Measurements from ENCODE around the gene RFESD. TPM values are rescaled to one million over a fixed set of nuclear protein-coding genes. Genes with fewer than 3 reads are reported as not detected.
A peak's percentile ranks its signal among the peaks of the same experiment; 100 is the strongest.

The RFESD gene
- total and polyA plus RNA-seq, 2 of the 13 experiments (the other 11 are each of a cell fraction or from before 2014, with no cell fraction given) = 1.1 to 2.2 TPM

DNA sequence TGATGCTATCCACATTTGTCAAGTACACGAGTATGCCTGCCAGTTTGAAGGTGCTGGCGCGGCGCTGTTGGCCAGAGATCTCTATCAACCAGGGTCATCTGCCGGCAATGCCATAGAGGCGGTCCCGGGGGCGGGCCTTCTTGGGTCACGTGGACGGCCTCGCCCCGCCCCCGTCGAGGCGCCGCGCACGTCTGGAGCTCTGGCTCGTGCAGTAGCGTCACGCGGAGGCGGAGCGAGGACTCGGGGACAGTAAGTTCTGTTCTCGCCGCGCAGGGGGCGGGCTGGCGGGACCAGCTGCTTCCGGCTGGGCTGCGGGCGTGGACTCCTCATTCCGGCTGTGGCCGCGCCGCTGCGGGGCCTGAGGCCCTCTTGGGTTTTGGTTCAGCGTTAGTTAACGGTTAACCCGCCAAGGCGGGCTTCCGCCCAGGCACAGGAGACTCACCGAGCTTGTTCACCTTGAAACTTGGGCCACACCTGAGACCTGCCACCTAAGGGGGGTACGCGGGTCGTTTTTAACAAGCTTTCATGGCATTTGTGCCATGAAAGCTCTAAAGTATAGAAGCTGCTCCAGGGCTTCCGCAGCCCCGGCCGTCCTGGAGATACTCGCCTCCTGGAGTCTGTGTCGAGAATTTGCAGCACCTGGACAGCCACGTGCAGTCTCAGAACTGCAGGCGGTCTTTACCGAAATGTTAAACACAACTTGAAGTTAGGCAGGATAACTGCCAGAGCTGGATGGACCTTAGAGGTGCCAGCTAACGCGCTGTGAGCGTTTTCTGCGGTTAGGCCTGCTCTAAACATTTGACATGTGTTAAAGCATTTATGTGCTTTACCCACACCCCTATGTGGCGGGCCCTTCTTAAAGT is at the start of gene RFESD (continued):
- TF ChIP-seq SALL2 (CRISPR knock-in tag; IDR thresholded peaks at IDR 0.05) (no peak; the same call in 1 of the 2 replicates), RFXANK (CRISPR knock-in tag; IDR thresholded peaks at IDR 0.05) (0 out of 2 replicates have a peak, but pooled peaks have one; percentile 76), ZFP41 (CRISPR knock-in tag; IDR thresholded peaks at IDR 0.05; ENCODE audit: borderline replicate concordance) (no peak; the same call in 1 of the 2 replicates), ZNF333 (CRISPR knock-in tag; IDR thresholded peaks at IDR 0.05; ENCODE audit: borderline replicate concordance) (peak; percentile 17; the same call in 1 of the 2 replicates), ZNF30 (CRISPR knock-in tag; IDR thresholded peaks at IDR 0.05) (0 out of 2 replicates have a peak, but pooled peaks have one; percentile 80), ZBTB1 (CRISPR knock-in tag; IDR thresholded peaks at IDR 0.05; ENCODE audit: borderline replicate concordance) (no peak), ADNP (CRISPR knock-in tag; IDR thresholded peaks at IDR 0.05) (no peak), NCOA1 (CRISPR knock-in tag; IDR thresholded peaks at IDR 0.05) (no peak), ZNF44 (CRISPR knock-in tag; IDR thresholded peaks at IDR 0.05) (no peak), ZFP36L2 (CRISPR knock-in tag; IDR thresholded peaks at IDR 0.05) (0 out of 2 replicates have a peak, but pooled peaks have one; percentile 53), RARG (CRISPR knock-in tag; IDR thresholded peaks at IDR 0.05; ENCODE audit: low read depth) (no peak), ZNF768 (CRISPR knock-in tag; IDR thresholded peaks at IDR 0.05) (no peak), TARDBP (CRISPR knock-in tag; IDR thresholded peaks at IDR 0.05) (peak; percentile 90)
- TF ChIP-seq, protein P1, sequence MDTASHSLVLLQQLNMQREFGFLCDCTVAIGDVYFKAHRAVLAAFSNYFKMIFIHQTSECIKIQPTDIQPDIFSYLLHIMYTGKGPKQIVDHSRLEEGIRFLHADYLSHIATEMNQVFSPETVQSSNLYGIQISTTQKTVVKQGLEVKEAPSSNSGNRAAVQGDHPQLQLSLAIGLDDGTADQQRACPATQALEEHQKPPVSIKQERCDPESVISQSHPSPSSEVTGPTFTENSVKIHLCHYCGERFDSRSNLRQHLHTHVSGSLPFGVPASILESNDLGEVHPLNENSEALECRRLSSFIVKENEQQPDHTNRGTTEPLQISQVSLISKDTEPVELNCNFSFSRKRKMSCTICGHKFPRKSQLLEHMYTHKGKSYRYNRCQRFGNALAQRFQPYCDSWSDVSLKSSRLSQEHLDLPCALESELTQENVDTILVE (CRISPR knock-in tag; IDR thresholded peaks at IDR 0.05) = no peak
- TF ChIP-seq, protein P2, sequence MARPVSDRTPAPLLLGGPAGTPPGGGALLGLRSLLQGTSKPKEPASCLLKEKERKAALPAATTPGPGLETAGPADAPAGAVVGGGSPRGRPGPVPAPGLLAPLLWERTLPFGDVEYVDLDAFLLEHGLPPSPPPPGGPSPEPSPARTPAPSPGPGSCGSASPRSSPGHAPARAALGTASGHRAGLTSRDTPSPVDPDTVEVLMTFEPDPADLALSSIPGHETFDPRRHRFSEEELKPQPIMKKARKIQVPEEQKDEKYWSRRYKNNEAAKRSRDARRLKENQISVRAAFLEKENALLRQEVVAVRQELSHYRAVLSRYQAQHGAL (CRISPR knock-in tag; IDR thresholded peaks at IDR 0.05; ENCODE audit: not compliant biosample characterization) = no peak
- TF ChIP-seq, protein P3, sequence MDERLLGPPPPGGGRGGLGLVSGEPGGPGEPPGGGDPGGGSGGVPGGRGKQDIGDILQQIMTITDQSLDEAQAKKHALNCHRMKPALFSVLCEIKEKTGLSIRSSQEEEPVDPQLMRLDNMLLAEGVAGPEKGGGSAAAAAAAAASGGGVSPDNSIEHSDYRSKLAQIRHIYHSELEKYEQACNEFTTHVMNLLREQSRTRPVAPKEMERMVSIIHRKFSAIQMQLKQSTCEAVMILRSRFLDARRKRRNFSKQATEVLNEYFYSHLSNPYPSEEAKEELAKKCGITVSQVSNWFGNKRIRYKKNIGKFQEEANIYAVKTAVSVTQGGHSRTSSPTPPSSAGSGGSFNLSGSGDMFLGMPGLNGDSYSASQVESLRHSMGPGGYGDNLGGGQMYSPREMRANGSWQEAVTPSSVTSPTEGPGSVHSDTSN (CRISPR knock-in tag; IDR thresholded peaks at IDR 0.05) = no peak
- TF ChIP-seq, protein P4, sequence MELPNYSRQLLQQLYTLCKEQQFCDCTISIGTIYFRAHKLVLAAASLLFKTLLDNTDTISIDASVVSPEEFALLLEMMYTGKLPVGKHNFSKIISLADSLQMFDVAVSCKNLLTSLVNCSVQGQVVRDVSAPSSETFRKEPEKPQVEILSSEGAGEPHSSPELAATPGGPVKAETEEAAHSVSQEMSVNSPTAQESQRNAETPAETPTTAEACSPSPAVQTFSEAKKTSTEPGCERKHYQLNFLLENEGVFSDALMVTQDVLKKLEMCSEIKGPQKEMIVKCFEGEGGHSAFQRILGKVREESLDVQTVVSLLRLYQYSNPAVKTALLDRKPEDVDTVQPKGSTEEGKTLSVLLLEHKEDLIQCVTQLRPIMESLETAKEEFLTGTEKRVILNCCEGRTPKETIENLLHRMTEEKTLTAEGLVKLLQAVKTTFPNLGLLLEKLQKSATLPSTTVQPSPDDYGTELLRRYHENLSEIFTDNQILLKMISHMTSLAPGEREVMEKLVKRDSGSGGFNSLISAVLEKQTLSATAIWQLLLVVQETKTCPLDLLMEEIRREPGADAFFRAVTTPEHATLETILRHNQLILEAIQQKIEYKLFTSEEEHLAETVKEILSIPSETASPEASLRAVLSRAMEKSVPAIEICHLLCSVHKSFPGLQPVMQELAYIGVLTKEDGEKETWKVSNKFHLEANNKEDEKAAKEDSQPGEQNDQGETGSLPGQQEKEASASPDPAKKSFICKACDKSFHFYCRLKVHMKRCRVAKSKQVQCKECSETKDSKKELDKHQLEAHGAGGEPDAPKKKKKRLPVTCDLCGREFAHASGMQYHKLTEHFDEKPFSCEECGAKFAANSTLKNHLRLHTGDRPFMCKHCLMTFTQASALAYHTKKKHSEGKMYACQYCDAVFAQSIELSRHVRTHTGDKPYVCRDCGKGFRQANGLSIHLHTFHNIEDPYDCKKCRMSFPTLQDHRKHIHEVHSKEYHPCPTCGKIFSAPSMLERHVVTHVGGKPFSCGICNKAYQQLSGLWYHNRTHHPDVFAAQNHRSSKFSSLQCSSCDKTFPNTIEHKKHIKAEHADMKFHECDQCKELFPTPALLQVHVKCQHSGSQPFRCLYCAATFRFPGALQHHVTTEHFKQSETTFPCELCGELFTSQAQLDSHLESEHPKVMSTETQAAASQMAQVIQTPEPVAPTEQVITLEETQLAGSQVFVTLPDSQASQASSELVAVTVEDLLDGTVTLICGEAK (IDR thresholded peaks at IDR 0.05) = no peak
- TF ChIP-seq, protein P4 (CRISPR knock-in tag; IDR thresholded peaks at IDR 0.05) = peak; percentile 48
